K562 (cell line): ENCODE data around the gene ST6GALNAC5. TPM values are rescaled to one million over a fixed set of nuclear protein-coding genes. Genes with fewer than 3 reads are reported as not detected.

ENCODE experiments used
- ATAC-seq: fragments of 200-7000 bp; cut with Tn5 transposase; 3 replicates; pipeline ENCODE4 v1.9.1; 2020; ENCODE audit warnings: moderate library complexity
- BruUV-seq: library from RNA; stranded (reverse); fragments of 400-500 nt; replicated peaks from 2 replicates; lab custom pipeline; 2021; lab: Mats Ljungman, UMichigan
- CTCF ChIA-PET: fragments of 300-600 bp; formaldehyde crosslinking; extraction: SDS; loops from one replicate; lab custom pipeline; 2021; ENCODE audit warnings: low intra/inter-chr PET ratio; lab: Yijun Ruan, JAX
- POLR2A ChIA-PET: fragments of 300-600, 350-650 bp; sonication (Branson Sonifier 250); formaldehyde crosslinking; extraction: SDS; loops from one replicate; lab custom pipeline; 2021; ENCODE audit warnings: antibody characterized with exemption, inconsistent platforms; lab: Yijun Ruan, JAX
- DNase-seq, 4 experiments: peaks; one replicate each; pipeline versions ENCODE4 v3.0.0 to v3.0.0-alpha.2; 2011 to 2018; ENCODE audit warnings: low spot score in 3 of 4, mixed read lengths in 3 of 4; ENCODE audit errors: extremely low read depth in 1 of 4
- FAIRE-seq: peaks from 2 replicates; lab custom pipeline; 2011; peaks lifted over from hg19 to GRCh38; lab: Jason Lieb, UNC
- H2AFZ ChIP-seq: 2 replicates; pipeline ENCODE4 v1.6.0; 2011; ENCODE audit warnings: low read depth, low read length, control low read depth, inconsistent platforms
- H3K27ac ChIP-seq: fragments of 200-600 bp; 3 replicates; pipeline ENCODE4 v1.8.0; 2011; ENCODE audit warnings: low read depth, mild to moderate bottlenecking, control low read depth, inconsistent platforms, low read length, moderate library complexity, mixed read lengths; ENCODE audit errors: extremely low read depth
- H3K27me3 ChIP-seq, 2 experiments: fragments of 300-600 bp in 1 of 2; 2 replicates in 1 of 2; 3 replicates in 1 of 2; pipeline versions ENCODE4 v1.6.0 to v1.8.0; 2011; ENCODE audit warnings: inconsistent platforms in 2 of 2, low read length in 2 of 2, mild to moderate bottlenecking in 1 of 2, mixed read lengths in 1 of 2, moderate library complexity in 1 of 2; ENCODE audit not compliant: control insufficient read depth in 2 of 2, insufficient read depth in 2 of 2
- H3K36me3 ChIP-seq: fragments of 300-600 bp; 3 replicates; pipeline ENCODE4 v1.8.0; 2011; ENCODE audit warnings: mild to moderate bottlenecking, low read length, inconsistent platforms; ENCODE audit not compliant: control insufficient read depth, insufficient read depth
- H3K4me1 ChIP-seq, 2 experiments: fragments of 200-600 bp in 1 of 2; replicated peaks in 1 of 2; 2 replicates in 1 of 2; 3 replicates in 1 of 2; pipeline versions ENCODE4 v1.5.1 to v1.8.0; 2011; ENCODE audit warnings: inconsistent platforms in 2 of 2, low read length in 2 of 2, mild to moderate bottlenecking in 1 of 2, mixed read lengths in 1 of 2, moderate library complexity in 1 of 2; ENCODE audit not compliant: control insufficient read depth in 2 of 2, insufficient read depth in 2 of 2
- H3K4me2 ChIP-seq: 2 replicates; pipeline ENCODE4 v1.6.1; 2011; ENCODE audit warnings: low read length, control low read depth, inconsistent platforms, mixed read lengths; ENCODE audit not compliant: insufficient read depth
- H3K4me3 ChIP-seq: fragments of 200-600 bp; sonication (generic), shearing (Covaris generic); 2 replicates; pipeline ENCODE4 v1.5.1; 2016; ENCODE audit warnings: control low read depth, inconsistent platforms
- H3K79me2 ChIP-seq: fragments of 200-600 bp; 3 replicates; pipeline ENCODE4 v1.8.0; 2011; ENCODE audit warnings: low read length, inconsistent platforms; ENCODE audit not compliant: control insufficient read depth, insufficient read depth
- H3K9ac ChIP-seq, 2 experiments: 2 replicates each; pipeline versions ENCODE4 v1.6.0 to v1.6.1; 2011; ENCODE audit warnings: low read depth in 2 of 2, low read length in 2 of 2, control low read depth in 1 of 2, inconsistent platforms in 1 of 2, mild to moderate bottlenecking in 1 of 2, mixed read lengths in 1 of 2; ENCODE audit not compliant: insufficient read depth in 1 of 2
- H3K9me1 ChIP-seq: one replicate; pipeline ENCODE4 v1.6.0; 2011; ENCODE audit warnings: inconsistent platforms, mild to moderate bottlenecking, low read length, moderate library complexity; ENCODE audit not compliant: control insufficient read depth, insufficient read depth
- H3K9me3 ChIP-seq: replicated peaks from 2 replicates; pipeline ENCODE4 v1.5.1; 2011; ENCODE audit warnings: low read depth, low read length, inconsistent platforms; ENCODE audit not compliant: control insufficient read depth, insufficient read depth
- H4K20me1 ChIP-seq: replicated peaks from 2 replicates; pipeline ENCODE4 v1.6.1; 2011; ENCODE audit warnings: low read length, inconsistent platforms, mixed read lengths; ENCODE audit not compliant: control insufficient read depth, insufficient read depth
- ATF4 ChIP-seq: fragments of 450-650 bp; formaldehyde crosslinking; IDR thresholded peaks from 2 replicates; pipeline ENCODE4 v1.4.0; 2022; ENCODE audit warnings: mild to moderate bottlenecking, moderate library complexity
- POLR2G ChIP-seq: fragments of 200-400 bp; formaldehyde crosslinking; IDR thresholded peaks from 2 replicates; pipeline ENCODE4 v1.6.1; 2017; ENCODE audit warnings: low read depth, mild to moderate bottlenecking, antibody characterized with exemption, low read length, moderate library complexity
- ZNF407 ChIP-seq: fragments of 450-650 bp; IDR thresholded peaks from 2 replicates; pipeline ENCODE4 v1.6.1; 2016; ENCODE audit warnings: low read depth
- WGBS: fragments of 100-300 bp; shearing (Covaris generic); methylation state at CpG from one replicate; pipeline ENCODE4 v1.1.6; 2016; ENCODE audit warnings: low coverage, mixed read lengths; ENCODE audit not compliant: insufficient coverage; ENCODE audit errors: missing lambda C conversion rate; 5-methylcytosine and 5-hydroxymethylcytosine counted together
- in situ Hi-C: fragments of 300-500 bp; cut with MboI; formaldehyde crosslinking; loops from 4 replicates; pipeline ENCODE4 v1.15.0; 2018; ENCODE audit warnings: inconsistent platforms, mixed read lengths
- intact Hi-C: fragments of 100-400 bp; cut with micrococcal nuclease; formaldehyde crosslinking; loops from 2 replicates; pipeline ENCODE4 v1.14.2; 2022
- polyA plus RNA-seq, 8 experiments: library from polyadenylated mRNA; depleted of rRNA in 4 of 8; stranded (reverse) in 5 of 8; unstranded in 3 of 8; fragments of >200 nt; fragmentation: Nextera tagmentation in 2 of 8; fragmentation: Illumina TruSeq in 1 of 8; extraction: Ambion mirVana in 2 of 8; extraction: Trizol in 1 of 8; gene quantifications; 2 replicates each; pipeline versions ENCODE4 v1.2.1 to v1.2.3, GENCODE V29; 2011 to 2014; ENCODE audit warnings: inconsistent platforms in 1 of 8, missing spikeins in 1 of 8
- total RNA-seq, 7 experiments: library from RNA; depleted of rRNA in 6 of 7; stranded (reverse); fragments of >200 nt in 6 of 7; fragmentation: Illumina TruSeq in 2 of 7; extraction: Trizol in 2 of 7; gene quantifications; 2 replicates each; pipeline versions ENCODE4 v1.2.1 to v1.2.3, GENCODE V29; 2011 to 2021; ENCODE audit warnings: low replicate concordance in 1 of 7
- TF ChIP-seq, protein P1 (sequence below): fragments of 450-650 bp; IDR thresholded peaks from 2 replicates; pipeline ENCODE4 v1.6.1; 2016

ST6GALNAC5 gene
- total and polyA plus RNA-seq, 9 of the 15 experiments (the other 6 are each of a cell fraction or from before 2014, with no cell fraction given): 0.04 to 0.14 TPM; not detected in 7

GRCh38 chr1:77014073-77014788, 147.0 kb downstream of the ST6GALNAC5 start:
- ChIA-PET CTCF (no interaction called here), POLR2A (interaction anchor here (1.4 kb wide), 1 partner anchor 17 kb away, joined by 3 read pairs; no protein-coding TSS in a partner anchor)
- in situ Hi-C loops (no loop called here), intact Hi-C loops (no loop called here)
- no peak for TF ChIP-seq ZNF407
- TF ChIP-seq ATF4 (CRISPR knock-in tag): no peak
- TF ChIP-seq, protein P1, sequence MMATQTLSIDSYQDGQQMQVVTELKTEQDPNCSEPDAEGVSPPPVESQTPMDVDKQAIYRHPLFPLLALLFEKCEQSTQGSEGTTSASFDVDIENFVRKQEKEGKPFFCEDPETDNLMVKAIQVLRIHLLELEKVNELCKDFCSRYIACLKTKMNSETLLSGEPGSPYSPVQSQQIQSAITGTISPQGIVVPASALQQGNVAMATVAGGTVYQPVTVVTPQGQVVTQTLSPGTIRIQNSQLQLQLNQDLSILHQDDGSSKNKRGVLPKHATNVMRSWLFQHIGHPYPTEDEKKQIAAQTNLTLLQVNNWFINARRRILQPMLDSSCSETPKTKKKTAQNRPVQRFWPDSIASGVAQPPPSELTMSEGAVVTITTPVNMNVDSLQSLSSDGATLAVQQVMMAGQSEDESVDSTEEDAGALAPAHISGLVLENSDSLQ: peak; percentile 50
- TF ChIP-seq POLR2G: no peak
- FAIRE-seq (no peak), DNase-seq (no peak), ATAC-seq (no peak)
- Histone ChIP-seq H3K9ac (no peak overlapping the region), H4K20me1 (no peaks in the 10 kb centered on the region), H3K36me3 (no peaks in the 10 kb centered on the region), H3K27ac (no peak overlapping the region), H2AFZ (no peak overlapping the region), H3K79me2 (no peaks in the 10 kb centered on the region), H3K4me2 (no peak overlapping the region), H3K9me3 (no peaks in the 10 kb centered on the region), H3K4me1 (no peaks in the 10 kb centered on the region), H3K4me3 (no peak overlapping the region), H3K9me1 (no peaks in the 10 kb centered on the region), H3K27me3 (no peaks in the 10 kb centered on the region)
- no TSS peak for BruUV-seq
- 2% methylated on average over 4 of the region's 5 CpGs for WGBS
